Esophagus squamous epithelium (tissue), 5 donors: Measurements from ENCODE around the gene ANKH. TPM values are rescaled to one million over a fixed set of nuclear protein-coding genes. Genes with fewer than 3 reads are reported as not detected.
"Not testable (repeated sequence)": the region's sequence is repeated elsewhere in the genome, so short reads cannot be mapped to it uniquely, and the experiment has no call there.

Source experiments
- DNase-seq: peaks from one replicate; lab custom pipeline; 2025; lab: John Stamatoyannopoulos, UW
- H3K27ac ChIP-seq, 4 donors: fragments of 200-600 bp; sonication (generic); one replicate each; pipeline ENCODE4 v1.5.1; 2016 to 2019; ENCODE audit warnings: mild to moderate bottlenecking in 1 of 4
- H3K27me3 ChIP-seq, 4 donors: fragments of 200-600 bp; sonication (generic); 1 replicate in 3 of 4; 2 replicates in 1 of 4; pipeline versions ENCODE4 v1.5.1 to v1.6.0; 2017 to 2021; ENCODE audit warnings: antibody characterized with exemption in 1 of 4
- H3K36me3 ChIP-seq, 3 donors: fragments of 200-600 bp; sonication (generic); one replicate each; pipeline ENCODE4 v1.5.1; 2016 to 2019
- H3K4me1 ChIP-seq, 3 donors: fragments of 200-600 bp; sonication (generic); one replicate each; pipeline ENCODE4 v1.5.1; 2017 to 2019
- H3K4me3 ChIP-seq, 4 donors: fragments of 200-600 bp; sonication (generic); 1 replicate in 3 of 4; 2 replicates in 1 of 4; pipeline ENCODE4 v1.5.1; 2016 to 2019; ENCODE audit warnings: mild to moderate bottlenecking in 2 of 4, moderate library complexity in 1 of 4
- H3K9me3 ChIP-seq, 3 donors: fragments of 200-600 bp; sonication (generic); one replicate each; pipeline ENCODE4 v1.5.1; 2016 to 2019
- POLR2A ChIP-seq, 4 donors: fragments of 450-650 bp; IDR thresholded peaks; one replicate each; pipeline ENCODE4 v1.6.1; 2017; ENCODE audit warnings: antibody characterized with exemption in 4 of 4, mild to moderate bottlenecking in 4 of 4, moderate library complexity in 3 of 4
- WGBS, 2 donors: methylation state at CpG; one replicate each; pipeline ENCODE4 v1.1.5; 2018; 5-methylcytosine and 5-hydroxymethylcytosine counted together
- intact Hi-C: fragments of 100-400 bp; cut with DNase I; formaldehyde crosslinking; loops from one replicate; pipeline ENCODE4 v1.15.0; 2022
- total RNA-seq, 4 donors: library from RNA; depleted of rRNA; stranded (reverse); fragments of >200 nt; gene quantifications; one replicate each; pipeline ENCODE4 v1.1.0, GENCODE V29; 2016
- TF ChIP-seq, protein P1 (sequence below), 6 experiments: fragments of 450-650 bp in 4 of 6; fragments of 200-600 bp in 2 of 6; sonication (generic) in 2 of 6; IDR thresholded peaks; one replicate each; pipeline ENCODE4 v1.5.1; 2016 to 2019; ENCODE audit warnings: antibody characterized with exemption in 6 of 6, mild to moderate bottlenecking in 4 of 6, moderate library complexity in 4 of 6
- donor health status: DM: yes; HTN: yes; CAD: no.

The ANKH gene
- 10 to 100 TPM; 10.0 to 38.0 (median 16.7) TPM for total RNA-seq

GRCh38 chr5:14871214-14872069, at the start of gene ANKH:
Gene ANKH, minus strand, starts transcription at chr5:14871778. Its CDS starts 331 bp downstream, at chr5:14871447.
- peak within 1 kb of the TSS; percentile 89 to 97 (median 92) for H3K27ac ChIP-seq
- H3K27me3 ChIP-seq: no peaks in the 10 kb centered on the region
- peak in 2 of 4 donors; percentile 26 to 30 for TF ChIP-seq POLR2A (IDR thresholded peaks at IDR 0.05)
- TF ChIP-seq, protein P1, sequence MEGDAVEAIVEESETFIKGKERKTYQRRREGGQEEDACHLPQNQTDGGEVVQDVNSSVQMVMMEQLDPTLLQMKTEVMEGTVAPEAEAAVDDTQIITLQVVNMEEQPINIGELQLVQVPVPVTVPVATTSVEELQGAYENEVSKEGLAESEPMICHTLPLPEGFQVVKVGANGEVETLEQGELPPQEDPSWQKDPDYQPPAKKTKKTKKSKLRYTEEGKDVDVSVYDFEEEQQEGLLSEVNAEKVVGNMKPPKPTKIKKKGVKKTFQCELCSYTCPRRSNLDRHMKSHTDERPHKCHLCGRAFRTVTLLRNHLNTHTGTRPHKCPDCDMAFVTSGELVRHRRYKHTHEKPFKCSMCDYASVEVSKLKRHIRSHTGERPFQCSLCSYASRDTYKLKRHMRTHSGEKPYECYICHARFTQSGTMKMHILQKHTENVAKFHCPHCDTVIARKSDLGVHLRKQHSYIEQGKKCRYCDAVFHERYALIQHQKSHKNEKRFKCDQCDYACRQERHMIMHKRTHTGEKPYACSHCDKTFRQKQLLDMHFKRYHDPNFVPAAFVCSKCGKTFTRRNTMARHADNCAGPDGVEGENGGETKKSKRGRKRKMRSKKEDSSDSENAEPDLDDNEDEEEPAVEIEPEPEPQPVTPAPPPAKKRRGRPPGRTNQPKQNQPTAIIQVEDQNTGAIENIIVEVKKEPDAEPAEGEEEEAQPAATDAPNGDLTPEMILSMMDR (IDR thresholded peaks at IDR 0.05): peak in 3 of 6 experiments; percentile 14 to 36 (median 31)
- H3K4me3 ChIP-seq: peak within 1 kb of the TSS; percentile 61 to 90 (median 75)
- peaks cover 0 to 42% (median 11%) of the 10 kb centered on the region in 3 donors for H3K4me1 ChIP-seq
- no peaks in the 10 kb centered on the region for H3K9me3 ChIP-seq
- peak; percentile 16 for DNase-seq
- 0% methylated on average over 8 of the region's 115 CpGs for WGBS, 2 donors
- intact Hi-C loops: loop anchor here (10.0 kb wide), 1 partner anchor 123 kb away; no protein-coding TSS in a partner anchor
- H3K36me3 ChIP-seq: no peaks in the 10 kb centered on the region

GRCh38 chr5:14920121-14920520, 48.5 kb upstream of the ANKH start:
- Histone ChIP-seq H3K9me3 (no peaks in the 10 kb centered on the region), H3K4me1 (no peaks in the 10 kb centered on the region), H3K27ac (no peak overlapping the region), H3K4me3 (no peak overlapping the region), H3K36me3 (no peaks in the 10 kb centered on the region), H3K27me3 (no peaks in the 10 kb centered on the region)
- TF ChIP-seq POLR2A (IDR thresholded peaks at IDR 0.05): no peak
- TF ChIP-seq, protein P1 (IDR thresholded peaks at IDR 0.05): no peak
- no peak for DNase-seq
- intact Hi-C loops: no loop called here
- 72 to 80% methylated on average over 3 of the region's 3 CpGs for WGBS, 2 donors

GRCh38 chr5:14919106-14919505, 47.5 kb upstream of the ANKH start:
- DNase-seq, H3K36me3 ChIP-seq, H3K4me1 ChIP-seq, H3K27me3 ChIP-seq, H3K27ac ChIP-seq, H3K4me3 ChIP-seq, intact Hi-C loops, H3K9me3 ChIP-seq: not testable (repeated sequence)
- 91 to 100% methylated on average over 2 of the region's 2 CpGs for WGBS, 2 donors

DNA sequence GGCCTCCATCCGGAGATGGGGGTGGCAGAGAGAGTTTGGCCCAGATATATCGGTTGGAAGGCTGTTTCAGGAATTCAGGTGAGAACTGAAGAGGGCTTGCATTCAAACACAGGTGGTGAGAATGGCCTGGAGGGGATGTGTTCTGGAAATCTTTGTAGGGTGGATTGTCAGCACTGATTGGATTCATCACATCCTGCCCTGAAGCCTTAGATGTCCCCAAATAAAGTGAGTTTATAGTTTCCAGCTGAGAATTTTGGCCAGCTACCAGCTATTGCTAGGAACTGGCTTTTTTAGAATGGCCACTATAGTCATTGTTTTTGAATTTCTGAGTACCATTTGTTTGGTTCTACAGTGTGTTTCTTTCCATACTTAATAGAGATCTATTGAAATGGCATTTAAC, 46.1 kb upstream of the ANKH start:
- Histone ChIP-seq H3K27me3 (no peaks in the 10 kb centered on the region), H3K4me1 (no peaks in the 10 kb centered on the region), H3K9me3 (no peaks in the 10 kb centered on the region), H3K27ac (no peak overlapping the region), H3K4me3 (no peak overlapping the region), H3K36me3 (no peaks in the 10 kb centered on the region)
- intact Hi-C loops: no loop called here
- DNase-seq: no peak
- TF ChIP-seq, protein P1 (IDR thresholded peaks at IDR 0.05): no peak
- no peak for TF ChIP-seq POLR2A (IDR thresholded peaks at IDR 0.05)
- WGBS, 2 donors: 33 to 58% methylated on average over 2 of the region's 2 CpGs

GRCh38 chr5:14915291-14915952, 43.8 kb upstream of the ANKH start:
- H3K27me3 ChIP-seq: no peaks in the 10 kb centered on the region
- TF ChIP-seq, protein P1 (IDR thresholded peaks at IDR 0.05): no peak
- no peak for TF ChIP-seq POLR2A (IDR thresholded peaks at IDR 0.05)
- H3K4me1 ChIP-seq: no peaks in the 10 kb centered on the region
- WGBS, 2 donors: 77 to 89% methylated on average over 9 to 10 of the region's 10 CpGs
- no peaks in the 10 kb centered on the region for H3K9me3 ChIP-seq
- H3K4me3 ChIP-seq: no peak overlapping the region
- H3K36me3 ChIP-seq: no peaks in the 10 kb centered on the region
- no peak overlapping the region for H3K27ac ChIP-seq
- intact Hi-C loops: no loop called here
- DNase-seq: no peak
